SIG-M5 treated with dmso at 0.1 percent for 504 hours (cell line): ENCODE data around the gene VPS26A.

Experiments used
- DNase-seq: peaks from one replicate; lab custom pipeline; 2025; ENCODE audit not compliant: unreplicated experiment; lab: John Stamatoyannopoulos, UW

VPS26A gene

DNA sequence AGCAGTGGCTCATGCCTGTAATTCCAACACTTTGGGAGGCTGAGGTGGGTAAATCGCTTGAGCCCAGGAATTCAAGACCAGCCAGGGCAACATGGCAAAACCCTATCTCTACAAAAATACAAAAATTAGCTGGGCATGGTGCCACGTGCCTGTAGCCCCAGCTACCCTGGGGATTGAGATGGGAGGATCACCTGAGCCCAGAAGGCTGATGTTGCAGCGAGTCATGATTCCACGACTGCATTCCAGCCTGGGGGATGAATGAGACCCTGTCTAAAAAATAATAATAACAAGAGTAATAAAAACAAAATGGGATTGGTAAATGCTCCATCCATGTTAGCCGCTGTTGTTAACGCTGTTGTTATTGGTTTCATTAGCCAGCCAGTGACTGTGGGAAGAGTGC, 94.9 kb downstream of the VPS26A start:
- no peak for DNase-seq

GRCh38 chr10:69220041-69220451, 96.1 kb downstream of the VPS26A start, which contains the start of gene HKDC1:
HKDC1 (plus strand) TSS chr10:69220332; CDS start chr10:69220436, 104 bp downstream.
- DNase-seq, result no peak

- no peak for DNase-seq
Measured at GRCh38 chr10:69220507-69220906, 96.5 kb downstream of the VPS26A start.
